IPS DF 6.9 (cell line): Measurements from ENCODE around the gene SSBP2.

Experiments
- DNase-seq: peaks from one replicate; pipeline ENCODE4 v3.0.0-alpha.2; 2013; ENCODE audit warnings: low read depth, low spot score
- H3K27ac ChIP-seq: one replicate; pipeline ENCODE4 v1.5.1; 2013; ENCODE audit warnings: low read length, control low read depth
- H3K27me3 ChIP-seq: 2 replicates; pipeline ENCODE4 v1.6.1; 2013; ENCODE audit warnings: mild to moderate bottlenecking, low read length; ENCODE audit not compliant: control insufficient read depth, insufficient read depth
- H3K36me3 ChIP-seq: 2 replicates; pipeline ENCODE4 v1.6.1; 2013; ENCODE audit warnings: low read length; ENCODE audit not compliant: control insufficient read depth, insufficient read depth
- H3K4me1 ChIP-seq: 2 replicates; pipeline ENCODE4 v1.6.1; 2013; ENCODE audit warnings: low read length; ENCODE audit not compliant: control insufficient read depth, insufficient read depth
- H3K4me3 ChIP-seq: 2 replicates; pipeline ENCODE4 v1.5.1; 2013; ENCODE audit warnings: mild to moderate bottlenecking, low read length
- H3K9me3 ChIP-seq: 2 replicates; pipeline ENCODE4 v1.6.1; 2013; ENCODE audit warnings: low read length, inconsistent platforms; ENCODE audit not compliant: control insufficient read depth, insufficient read depth
- WGBS: extraction: QIAGEN DNeasy Blood & Tissue Kit; methylation state at CpG from one replicate; pipeline ENCODE4 v1.1.7; 2013; ENCODE audit warnings: mixed read lengths, missing lambda C conversion rate; ENCODE audit not compliant: insufficient read length, insufficient coverage; 5-methylcytosine and 5-hydroxymethylcytosine counted together

SSBP2 gene

GRCh38 chr5:81405126-81405891 is 345.6 kb downstream of the SSBP2 start:
- H3K27ac ChIP-seq: no peak overlapping the region
- H3K9me3 ChIP-seq: no peaks in the 10 kb centered on the region
- no peak for DNase-seq
- WGBS: no CpG with 5 or more reads among the region's 7 CpGs
- H3K4me3 ChIP-seq: no peak overlapping the region
- no peaks in the 10 kb centered on the region for H3K36me3 ChIP-seq
- H3K4me1 ChIP-seq: no peaks in the 10 kb centered on the region
- no peaks in the 10 kb centered on the region for H3K27me3 ChIP-seq

GRCh38 chr5:81402192-81402930 is 348.5 kb downstream of the SSBP2 start:
- H3K27me3 ChIP-seq: no peaks in the 10 kb centered on the region
- no peaks in the 10 kb centered on the region for H3K9me3 ChIP-seq
- WGBS: no CpG with 5 or more reads among the region's 2 CpGs
- no peaks in the 10 kb centered on the region for H3K36me3 ChIP-seq
- H3K4me3 ChIP-seq: no peak overlapping the region
- H3K4me1 ChIP-seq: no peaks in the 10 kb centered on the region
- no peak for DNase-seq
- no peak overlapping the region for H3K27ac ChIP-seq

- Histone ChIP-seq H3K4me1 (no peaks in the 10 kb centered on the region), H3K9me3 (no peaks in the 10 kb centered on the region), H3K27ac (no peak overlapping the region), H3K27me3 (no peaks in the 10 kb centered on the region), H3K36me3 (no peaks in the 10 kb centered on the region), H3K4me3 (no peak overlapping the region)
- WGBS: no CpG with 5 or more reads among the region's 11 CpGs
- no peak for DNase-seq
Measured at GRCh38 chr5:81401266-81401665, 349.6 kb downstream of the SSBP2 start.

- H3K4me3 ChIP-seq: no peak overlapping the region
- H3K27ac ChIP-seq: no peak overlapping the region
- H3K4me1 ChIP-seq: no peaks in the 10 kb centered on the region
- no CpG with 5 or more reads among the region's 2 CpGs for WGBS
- no peaks in the 10 kb centered on the region for H3K36me3 ChIP-seq
- no peaks in the 10 kb centered on the region for H3K27me3 ChIP-seq
- DNase-seq: no peak
- no peaks in the 10 kb centered on the region for H3K9me3 ChIP-seq
Measured at GRCh38 chr5:81400375-81400774, 350.5 kb downstream of the SSBP2 start.

GRCh38 chr5:81398741-81399140 is 352.2 kb downstream of the SSBP2 start:
- H3K36me3 ChIP-seq: no peaks in the 10 kb centered on the region
- no peak overlapping the region for H3K27ac ChIP-seq
- no peak overlapping the region for H3K4me3 ChIP-seq
- WGBS: no CpG with 5 or more reads among the region's 4 CpGs
- DNase-seq: no peak
- no peaks in the 10 kb centered on the region for H3K9me3 ChIP-seq
- H3K27me3 ChIP-seq: no peaks in the 10 kb centered on the region
- no peaks in the 10 kb centered on the region for H3K4me1 ChIP-seq

GRCh38 chr5:81397176-81397575 is 353.7 kb downstream of the SSBP2 start:
- no peaks in the 10 kb centered on the region for H3K27me3 ChIP-seq
- H3K9me3 ChIP-seq: no peaks in the 10 kb centered on the region
- DNase-seq: no peak
- no peak overlapping the region for H3K27ac ChIP-seq
- WGBS: no CpG with 5 or more reads among the region's 3 CpGs
- no peaks in the 10 kb centered on the region for H3K4me1 ChIP-seq
- no peak overlapping the region for H3K4me3 ChIP-seq
- H3K36me3 ChIP-seq: no peaks in the 10 kb centered on the region

- no CpG with 5 or more reads among the region's 3 CpGs for WGBS
- H3K27ac ChIP-seq: no peak overlapping the region
- no peaks in the 10 kb centered on the region for H3K36me3 ChIP-seq
- no peaks in the 10 kb centered on the region for H3K9me3 ChIP-seq
- H3K27me3 ChIP-seq: no peaks in the 10 kb centered on the region
- H3K4me3 ChIP-seq: no peak overlapping the region
- no peaks in the 10 kb centered on the region for H3K4me1 ChIP-seq
- no peak for DNase-seq
Measured at GRCh38 chr5:81395262-81395661, 355.6 kb downstream of the SSBP2 start.

GRCh38 chr5:81393783-81394718 is 356.8 kb downstream of the SSBP2 start, which contains the start of gene ACOT12:
ACOT12 (minus strand) TSS chr5:81394134; CDS start chr5:81394114, 20 bp downstream.
- H3K4me1 ChIP-seq: no peaks in the 10 kb centered on the region
- no peaks in the 10 kb centered on the region for H3K9me3 ChIP-seq
- no CpG with 5 or more reads among the region's 77 CpGs for WGBS
- H3K36me3 ChIP-seq: no peaks in the 10 kb centered on the region
- H3K27ac ChIP-seq: no peak within 1 kb of the TSS
- H3K4me3 ChIP-seq: peak within 1 kb of the TSS; percentile 83; the same call in 1 of the 2 replicates
- H3K27me3 ChIP-seq: no peaks in the 10 kb centered on the region
- peak; percentile 18 for DNase-seq

GRCh38 chr5:81393430-81393782 is 357.5 kb downstream of the SSBP2 start:
- WGBS: no CpG with 5 or more reads among the region's 10 CpGs
- Histone ChIP-seq H3K27ac (no peak overlapping the region), H3K4me3 (peak overlapping the region; percentile 83; the same call in 1 of the 2 replicates), H3K4me1 (no peaks in the 10 kb centered on the region), H3K9me3 (no peaks in the 10 kb centered on the region), H3K27me3 (no peaks in the 10 kb centered on the region), H3K36me3 (no peaks in the 10 kb centered on the region)
- DNase-seq: no peak

GRCh38 chr5:81389025-81389424 is 361.9 kb downstream of the SSBP2 start:
- Histone ChIP-seq H3K27me3 (no peaks in the 10 kb centered on the region), H3K36me3 (no peaks in the 10 kb centered on the region)
- no peak for DNase-seq

More at GRCh38 chr5:81389025-81389424, 361.9 kb downstream of the SSBP2 start:
- H3K4me3 ChIP-seq: no peak overlapping the region
- no peaks in the 10 kb centered on the region for H3K4me1 ChIP-seq
- no peaks in the 10 kb centered on the region for H3K9me3 ChIP-seq
- no peak overlapping the region for H3K27ac ChIP-seq
